Measurements from ENCODE around the gene PLCB4.
"Not testable (repeated sequence)": the region's sequence is repeated elsewhere in the genome, so short reads cannot be mapped to it uniquely, and the experiment has no call there.

The PLCB4 gene

GRCh38 chr20:9360431-9360830 lies 291.5 kb downstream of the PLCB4 start:
- DNase-seq (ENCODE audit: low read depth in 2 of 2): no peak

GRCh38 chr20:9363673-9364072 lies 294.8 kb downstream of the PLCB4 start:
- DNase-seq (ENCODE audit: low read depth in 2 of 2): no peak

GRCh38 chr20:9367328-9367727 lies 298.4 kb downstream of the PLCB4 start:
- DNase-seq (ENCODE audit: low read depth in 2 of 2): no peak

DNA sequence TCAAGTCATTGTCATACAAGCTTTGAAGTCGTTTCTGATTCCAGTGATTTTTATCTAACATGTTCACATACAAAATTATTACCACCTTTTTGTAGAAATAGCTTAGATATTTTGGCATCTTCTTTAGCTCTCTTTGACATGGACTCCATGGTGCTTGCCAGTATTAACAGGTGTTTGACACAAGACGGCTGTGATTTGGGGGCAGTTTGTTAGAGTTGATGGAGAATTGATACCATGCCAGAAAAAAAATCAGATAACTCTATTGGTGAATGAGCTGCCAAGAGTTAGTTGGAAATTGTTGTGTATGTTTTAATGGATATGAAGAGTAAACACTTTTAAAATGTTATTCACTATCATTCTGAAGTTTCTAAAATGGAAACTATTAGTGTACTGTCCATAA lies 298.9 kb downstream of the PLCB4 start:
- DNase-seq (ENCODE audit: low read depth in 2 of 2): no peak

- DNase-seq (ENCODE audit: low read depth in 2 of 2): no peak
Observed at GRCh38 chr20:9368893-9369292, 300.0 kb downstream of the PLCB4 start.

DNA sequence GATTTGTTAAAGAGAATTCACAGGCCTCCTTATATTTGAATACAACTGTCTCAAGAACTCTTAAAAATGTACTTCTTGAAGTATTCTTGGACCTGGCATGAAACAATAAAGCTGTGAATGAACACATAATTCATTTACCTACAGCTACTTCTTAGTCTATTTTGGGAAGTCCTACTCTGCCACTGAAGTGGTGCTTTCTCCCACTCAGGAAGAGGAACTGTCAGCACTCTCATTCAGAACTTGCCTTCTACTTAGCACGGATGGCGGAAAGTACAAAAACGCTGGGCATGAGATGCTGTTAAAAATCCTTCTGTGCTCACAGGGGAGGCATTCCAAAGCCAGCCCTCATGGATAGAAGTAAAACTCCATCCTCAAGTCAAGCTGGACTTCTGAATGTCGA lies 300.7 kb downstream of the PLCB4 start:
- no peak for DNase-seq (ENCODE audit: low read depth in 2 of 2)

GRCh38 chr20:9374072-9374471 lies 305.2 kb downstream of the PLCB4 start:
- DNase-seq (ENCODE audit: low read depth in 2 of 2): no peak

DNA sequence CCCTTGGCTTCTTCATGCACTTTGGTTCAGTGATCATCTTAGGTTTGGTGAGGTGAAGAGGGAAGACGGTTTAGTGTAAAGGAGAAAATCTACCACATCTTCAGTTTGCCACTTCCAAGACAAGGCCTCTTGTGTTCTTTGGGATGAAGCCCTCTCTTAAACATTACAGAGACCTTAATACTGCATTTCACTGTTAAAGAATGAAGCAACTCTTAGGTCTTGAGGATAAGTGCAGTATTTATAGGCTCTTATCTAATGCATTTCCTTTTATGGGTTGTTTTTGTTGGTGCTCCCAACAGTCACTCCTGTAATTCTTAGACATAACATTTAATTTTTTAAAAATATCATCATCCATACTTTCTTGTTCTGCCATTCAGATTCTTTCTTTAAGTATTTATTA lies 305.6 kb downstream of the PLCB4 start:
- DNase-seq (ENCODE audit: low read depth in 2 of 2): no peak

- DNase-seq (ENCODE audit: low read depth in 2 of 2): no peak
Observed at GRCh38 chr20:9375221-9375681, 306.4 kb downstream of the PLCB4 start.

DNA sequence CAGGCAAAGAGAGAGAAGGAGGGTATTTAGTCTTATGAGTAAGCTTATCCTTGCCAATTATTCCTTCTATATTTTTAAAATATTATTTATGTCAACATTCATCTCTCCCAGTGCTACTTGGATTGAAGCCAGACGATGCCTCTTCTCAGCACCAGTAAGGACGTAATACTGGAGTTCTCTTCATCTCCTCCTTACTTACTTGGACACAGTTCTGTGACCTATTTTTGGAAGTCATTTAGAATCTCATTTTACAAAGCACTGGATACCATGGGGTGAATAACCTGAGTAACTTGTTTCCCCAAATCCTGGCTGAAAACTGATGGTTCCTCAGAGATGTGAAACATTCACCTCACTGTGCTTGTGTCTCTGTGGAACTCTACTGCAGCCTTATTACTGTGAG lies 308.1 kb downstream of the PLCB4 start:
- no peak for DNase-seq (ENCODE audit: low read depth in 2 of 2)

GRCh38 chr20:9385345-9386310 lies 316.7 kb downstream of the PLCB4 start:
- DNase-seq (ENCODE audit: low read depth in 2 of 2): not testable (repeated sequence)

- DNase-seq (ENCODE audit: low read depth in 2 of 2): no peak
Observed at GRCh38 chr20:9388160-9388812, 319.4 kb downstream of the PLCB4 start.

- DNase-seq (ENCODE audit: low read depth in 2 of 2): no peak
Observed at GRCh38 chr20:9388813-9389161, 319.9 kb downstream of the PLCB4 start.

- no peak for DNase-seq (ENCODE audit: low read depth in 2 of 2)
Observed at GRCh38 chr20:9389346-9389745, 320.5 kb downstream of the PLCB4 start.

- no peak for DNase-seq (ENCODE audit: low read depth in 2 of 2)
Observed at GRCh38 chr20:9390441-9390840, 321.6 kb downstream of the PLCB4 start.

GRCh38 chr20:9392892-9393857 lies 324.3 kb downstream of the PLCB4 start:
- DNase-seq (ENCODE audit: low read depth in 2 of 2): no peak

DNA sequence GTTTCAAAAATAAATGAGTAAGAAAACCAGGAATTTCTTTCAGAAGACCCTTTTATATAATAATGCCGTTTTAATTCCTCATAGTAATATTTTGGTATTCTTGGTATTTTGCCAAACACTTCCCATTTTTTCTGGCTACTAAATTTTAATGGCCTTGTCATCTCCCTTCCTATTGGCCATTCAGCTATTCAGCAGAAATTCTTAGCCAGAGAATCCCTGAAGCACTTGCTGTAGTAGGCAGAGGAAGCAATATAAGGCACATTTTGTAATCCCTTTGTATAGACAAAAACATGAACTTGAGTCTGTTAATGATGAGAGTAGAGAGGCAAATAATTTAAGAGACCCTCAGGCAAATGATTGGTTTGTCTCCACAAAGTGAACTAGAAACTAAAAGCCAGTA lies 327.1 kb downstream of the PLCB4 start:
- no peak for DNase-seq (ENCODE audit: low read depth in 2 of 2)

DNA sequence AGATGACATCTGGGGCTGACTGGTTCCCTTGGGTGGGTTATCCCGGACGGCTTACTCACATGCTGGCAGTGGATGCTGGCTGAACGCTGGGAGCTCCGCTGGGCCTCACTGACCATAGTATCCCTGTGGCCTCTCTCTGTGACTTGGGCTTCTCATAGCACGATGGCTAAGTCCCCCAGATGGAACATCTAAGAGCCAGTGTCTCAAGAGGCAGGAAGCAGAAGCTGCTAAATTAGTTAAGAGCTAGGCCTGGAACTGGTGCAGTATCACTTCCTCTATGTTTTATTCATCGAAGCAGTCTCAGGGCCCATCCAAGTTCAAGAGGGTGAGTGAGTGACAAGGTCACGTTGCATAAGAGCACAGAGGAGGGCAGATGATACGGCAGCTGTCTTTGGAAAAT lies 329.0 kb downstream of the PLCB4 start:
- DNase-seq (ENCODE audit: low read depth in 2 of 2): no peak

DNA sequence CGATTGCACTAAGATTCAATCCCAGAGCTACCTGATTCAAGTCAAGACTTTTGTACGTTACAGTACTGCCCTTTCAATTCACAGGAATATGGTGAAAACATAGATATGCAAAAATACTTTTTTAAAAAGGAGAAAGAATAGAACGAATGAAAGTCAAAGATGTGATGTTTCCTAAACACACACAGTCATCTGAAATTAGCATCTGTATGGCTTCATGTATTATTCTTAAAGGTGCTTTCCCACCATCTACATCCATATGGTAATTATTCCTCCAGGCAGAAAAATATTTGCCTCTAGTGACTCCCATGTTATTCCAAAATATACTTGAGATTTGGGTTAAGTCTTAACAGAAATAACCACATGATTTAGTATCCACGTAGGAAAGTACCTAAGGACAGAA lies 330.0 kb downstream of the PLCB4 start:
- no peak for DNase-seq (ENCODE audit: low read depth in 2 of 2)

DNA sequence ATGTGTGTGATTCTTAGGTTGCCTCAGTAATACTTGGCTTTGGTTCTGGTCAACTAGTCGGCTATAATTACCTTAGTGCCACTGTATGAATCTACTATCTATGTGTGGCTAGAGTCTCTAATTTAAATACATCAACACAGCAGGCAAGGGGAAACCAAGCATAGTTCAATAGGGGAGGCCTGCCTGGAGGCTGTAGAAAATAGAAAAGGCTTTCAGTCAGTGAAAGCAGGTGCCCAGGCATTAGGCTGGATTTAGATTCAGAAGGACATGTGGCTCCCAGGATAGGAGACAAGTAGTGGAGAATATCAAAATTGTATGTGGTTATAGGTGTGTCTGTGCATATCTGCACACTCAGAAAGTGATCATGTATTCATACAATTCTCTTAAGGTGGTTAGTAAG lies 330.4 kb downstream of the PLCB4 start:
- DNase-seq (ENCODE audit: low read depth in 2 of 2): no peak

DNA sequence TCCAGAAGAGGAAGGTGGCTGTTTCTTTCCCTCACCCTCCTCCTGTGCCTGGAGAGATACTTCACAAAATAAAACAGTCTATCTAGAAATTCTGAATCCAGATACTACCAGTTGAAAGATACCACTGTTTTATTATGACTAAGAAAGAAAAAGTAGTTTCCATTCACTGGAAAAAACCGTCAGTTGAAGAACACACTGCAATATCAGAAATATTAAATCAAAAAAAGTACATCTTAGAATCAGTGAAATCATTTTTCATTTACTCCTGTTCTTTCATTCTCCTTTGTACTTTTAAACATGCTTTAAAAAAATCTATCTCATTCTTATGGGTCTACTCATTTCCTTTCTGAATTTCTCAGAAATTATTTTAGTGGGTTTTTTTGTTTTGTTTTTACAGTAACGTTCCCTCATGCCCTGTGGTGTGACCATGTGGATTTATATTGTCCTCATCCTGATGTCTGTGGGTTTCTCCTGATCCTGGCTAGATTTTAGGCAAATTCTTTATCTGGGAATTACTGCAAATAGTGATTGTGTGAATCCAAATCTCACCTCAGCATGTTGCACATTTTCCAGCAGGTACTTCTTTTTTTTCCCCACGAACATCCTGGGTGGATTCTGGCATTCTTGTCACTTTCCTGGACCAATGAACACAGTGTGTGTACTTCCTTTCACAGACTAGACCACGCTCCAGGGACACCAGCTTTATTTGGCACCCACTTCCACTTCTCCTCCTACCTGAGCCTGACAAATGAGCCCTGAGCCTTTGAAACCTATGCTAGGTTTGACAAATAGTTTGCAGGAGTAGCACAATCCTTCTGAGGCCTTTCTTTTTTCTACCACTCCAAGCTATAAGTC lies 331.5 kb downstream of the PLCB4 start:
- DNase-seq (ENCODE audit: low read depth in 2 of 2): no peak

Data from stimulated activated CD4-positive, alpha-beta T cell treated with anti-CD3 and anti-CD28 coated beads, Interleukin-1b, Interleukin-23, amount 100 ng/mL, for 4 hours (primary cell).